MV-4-11 (cell line): ENCODE results near the gene RREB1.
"Not testable (repeated sequence)": the region's sequence is repeated elsewhere in the genome, so short reads cannot be mapped to it uniquely, and the experiment has no call there.

Experiments
- DNase-seq: peaks from one replicate; lab custom pipeline; 2025; lab: John Stamatoyannopoulos, UW

Gene RREB1

DNA sequence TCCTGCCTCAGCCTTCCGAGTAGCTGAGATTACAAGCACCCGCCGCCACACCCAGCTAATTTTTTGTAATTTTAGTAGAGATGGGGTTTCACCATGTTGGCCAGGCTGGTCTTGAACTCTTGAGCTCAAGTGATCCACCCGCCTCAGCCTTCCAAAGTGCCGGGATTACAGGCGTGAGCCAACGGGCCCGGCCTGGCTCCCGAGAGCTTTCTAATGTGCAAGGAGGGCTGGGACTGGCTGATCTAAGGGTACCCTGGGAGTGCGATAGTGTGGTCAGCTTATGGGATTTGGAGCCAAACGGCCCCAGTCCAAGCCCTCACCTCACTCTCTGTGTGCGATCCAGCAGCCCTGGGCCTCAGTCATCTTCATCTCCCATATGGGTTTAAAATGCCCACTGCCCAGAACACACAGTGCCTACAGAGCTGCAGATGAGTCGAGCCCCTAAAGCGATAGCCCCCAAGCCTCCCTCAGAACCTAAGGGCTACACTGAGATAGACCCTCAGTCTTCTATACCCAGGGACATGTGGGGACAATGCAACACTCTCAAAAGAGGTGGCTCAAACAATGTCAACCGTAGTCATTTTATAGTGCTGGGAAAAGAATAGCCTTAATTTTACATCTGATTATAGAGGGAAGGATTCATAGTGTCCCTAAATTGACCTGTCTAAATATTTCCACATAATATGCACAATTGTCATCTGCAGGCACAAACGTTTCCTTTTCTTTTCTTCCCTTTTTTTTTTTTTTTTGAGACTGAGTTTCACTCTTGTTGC is 155.2 kb downstream of the RREB1 start:
- peak; percentile 81 for DNase-seq

GRCh38 chr6:7263519-7263805 is 155.7 kb downstream of the RREB1 start:
- DNase-seq = not testable (repeated sequence)

GRCh38 chr6:7264041-7264440 is 156.3 kb downstream of the RREB1 start:
- DNase-seq = no peak

- DNase-seq = no peak
Observed at GRCh38 chr6:7264686-7265384, 157.1 kb downstream of the RREB1 start.

DNA sequence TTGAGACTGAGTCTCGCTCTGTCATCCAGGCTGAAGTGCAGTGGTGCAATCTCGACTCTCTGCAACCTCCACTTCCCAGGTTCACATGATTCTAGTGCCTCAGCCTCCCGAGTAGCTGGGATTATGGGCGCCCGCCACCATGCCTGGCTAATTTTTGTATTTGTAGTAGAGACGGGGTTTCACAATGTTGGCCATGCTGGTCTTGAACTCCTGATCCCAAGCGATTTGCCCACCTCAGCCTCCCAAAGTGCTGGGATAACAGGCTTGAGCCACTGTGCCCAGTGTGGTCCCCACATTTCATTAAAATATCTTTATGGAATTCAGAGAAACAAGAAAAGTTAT is 157.6 kb downstream of the RREB1 start:
- DNase-seq = not testable (repeated sequence)

DNA sequence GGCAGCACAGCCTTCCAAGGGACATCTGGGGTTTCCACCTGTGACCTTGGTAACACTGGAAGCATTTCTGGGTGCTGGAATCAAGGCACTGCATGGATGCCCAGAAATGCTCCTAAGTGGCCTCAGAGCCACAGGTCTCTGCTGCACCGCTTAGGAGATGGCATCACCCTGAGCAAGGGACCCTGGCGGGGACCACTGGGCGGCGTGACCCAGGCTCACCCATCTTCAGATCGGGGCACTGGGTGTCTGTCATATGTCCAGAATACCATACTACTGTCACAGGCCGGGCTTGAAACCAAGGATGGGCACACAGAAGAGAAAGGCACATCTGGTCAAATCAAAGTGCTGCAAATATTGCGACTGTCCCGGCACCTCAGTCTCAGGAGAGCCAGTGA is 159.3 kb downstream of the RREB1 start:
- no peak for DNase-seq

GRCh38 chr6:7267466-7268091 is 159.8 kb downstream of the RREB1 start:
- peak; percentile 72 for DNase-seq

GRCh38 chr6:7268362-7268761 is 160.6 kb downstream of the RREB1 start:
- no peak for DNase-seq

GRCh38 chr6:7268816-7269555 is 161.2 kb downstream of the RREB1 start:
- no peak for DNase-seq

- DNase-seq = no peak
Observed at GRCh38 chr6:7269816-7270215, 162.1 kb downstream of the RREB1 start.

DNA sequence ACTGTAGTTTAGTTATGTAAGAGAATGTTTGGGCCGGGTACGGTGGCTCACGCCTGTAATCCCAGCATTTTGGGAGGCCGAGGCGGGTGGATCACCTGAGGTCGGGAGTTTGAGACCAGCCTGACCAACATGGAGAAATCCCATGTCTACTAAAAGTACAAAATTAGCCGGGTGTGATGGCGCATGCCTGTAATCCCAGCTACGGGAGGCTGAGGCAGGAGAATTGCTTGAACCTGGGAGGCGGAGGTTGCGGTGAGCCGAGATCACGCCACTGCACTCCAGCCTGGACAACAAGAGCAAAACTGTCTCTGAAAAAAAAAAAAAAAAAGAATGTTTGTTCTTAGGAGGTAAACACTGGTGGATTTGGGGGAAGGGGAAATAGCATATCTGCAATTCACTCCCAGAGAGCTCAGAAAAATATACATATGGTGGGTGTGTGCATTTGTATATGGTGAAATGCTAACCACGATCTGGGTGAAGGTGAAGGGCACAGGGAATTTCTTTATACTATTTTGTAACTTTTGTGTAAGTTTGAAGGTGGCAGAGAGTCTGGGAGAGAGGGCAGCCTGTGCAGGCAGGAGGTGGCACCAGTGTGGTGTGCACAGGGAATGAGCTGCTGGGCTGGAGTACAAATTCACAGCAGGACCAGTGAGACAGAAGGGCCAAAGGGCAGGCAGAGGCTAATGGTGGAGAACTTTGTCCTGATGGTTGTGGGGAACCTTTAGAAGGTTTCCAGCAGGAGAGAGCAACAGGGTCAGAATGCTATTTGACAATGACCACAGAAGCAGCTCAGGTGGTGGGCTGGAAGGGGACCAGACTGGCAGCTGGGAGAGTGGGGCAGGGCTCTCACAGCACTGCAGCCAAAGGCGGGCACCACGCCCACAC is 162.8 kb downstream of the RREB1 start:
- DNase-seq = no peak

DNA sequence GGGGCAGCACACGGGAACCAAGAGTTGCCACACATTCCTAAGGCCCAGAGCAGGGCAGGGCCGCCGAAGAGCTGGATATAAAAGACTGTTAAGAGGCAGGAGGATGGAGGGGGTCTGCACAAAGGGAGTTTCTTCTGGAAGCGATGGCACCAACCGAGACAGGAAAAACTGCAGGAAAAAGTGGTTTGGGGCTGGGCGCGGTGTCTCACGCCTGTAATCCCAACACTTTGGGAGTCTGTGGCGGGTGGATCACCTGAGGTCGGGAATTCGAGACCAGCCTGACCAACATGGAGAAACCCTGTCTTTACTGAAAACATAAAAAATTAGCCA is 163.4 kb downstream of the RREB1 start:
- no peak for DNase-seq

DNA sequence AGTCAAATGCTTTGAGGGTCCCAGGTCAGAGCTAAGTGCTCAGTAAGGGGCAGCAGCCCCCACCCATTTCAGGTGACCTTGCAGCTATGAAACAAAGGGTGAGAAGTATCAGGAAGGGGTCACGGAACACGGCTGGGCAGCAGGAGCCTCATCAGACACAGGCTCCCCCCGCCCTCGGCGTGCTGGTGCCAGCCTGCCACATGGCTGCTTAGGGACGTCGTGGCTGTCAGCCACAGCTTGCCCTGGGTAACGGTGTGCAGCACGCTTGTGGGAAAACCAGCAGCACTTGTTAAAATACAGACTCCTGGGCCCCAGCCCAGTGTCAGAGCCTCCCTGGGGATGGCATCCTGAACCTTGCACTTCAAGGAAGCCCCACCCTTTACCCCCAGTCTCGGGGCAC is 165.9 kb downstream of the RREB1 start:
- DNase-seq = no peak

GRCh38 chr6:7274525-7274924 is 166.8 kb downstream of the RREB1 start:
- DNase-seq = not testable (repeated sequence)

DNA sequence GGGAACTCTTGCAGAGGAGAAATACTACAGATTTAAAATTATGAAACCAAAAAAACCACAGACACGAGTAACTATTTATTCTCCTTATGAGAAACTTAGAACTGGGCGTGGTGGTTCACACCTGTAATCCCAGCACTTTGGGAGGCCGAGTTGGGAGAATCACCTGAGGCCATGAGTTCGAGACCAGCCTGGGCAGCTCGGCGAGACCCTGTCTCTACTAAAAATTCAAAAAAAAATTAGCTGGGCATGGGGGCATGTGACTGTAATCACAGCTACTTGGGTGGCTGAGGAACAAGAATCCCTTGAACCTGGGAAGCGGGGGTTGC is 168.4 kb downstream of the RREB1 start:
- no peak for DNase-seq

DNA sequence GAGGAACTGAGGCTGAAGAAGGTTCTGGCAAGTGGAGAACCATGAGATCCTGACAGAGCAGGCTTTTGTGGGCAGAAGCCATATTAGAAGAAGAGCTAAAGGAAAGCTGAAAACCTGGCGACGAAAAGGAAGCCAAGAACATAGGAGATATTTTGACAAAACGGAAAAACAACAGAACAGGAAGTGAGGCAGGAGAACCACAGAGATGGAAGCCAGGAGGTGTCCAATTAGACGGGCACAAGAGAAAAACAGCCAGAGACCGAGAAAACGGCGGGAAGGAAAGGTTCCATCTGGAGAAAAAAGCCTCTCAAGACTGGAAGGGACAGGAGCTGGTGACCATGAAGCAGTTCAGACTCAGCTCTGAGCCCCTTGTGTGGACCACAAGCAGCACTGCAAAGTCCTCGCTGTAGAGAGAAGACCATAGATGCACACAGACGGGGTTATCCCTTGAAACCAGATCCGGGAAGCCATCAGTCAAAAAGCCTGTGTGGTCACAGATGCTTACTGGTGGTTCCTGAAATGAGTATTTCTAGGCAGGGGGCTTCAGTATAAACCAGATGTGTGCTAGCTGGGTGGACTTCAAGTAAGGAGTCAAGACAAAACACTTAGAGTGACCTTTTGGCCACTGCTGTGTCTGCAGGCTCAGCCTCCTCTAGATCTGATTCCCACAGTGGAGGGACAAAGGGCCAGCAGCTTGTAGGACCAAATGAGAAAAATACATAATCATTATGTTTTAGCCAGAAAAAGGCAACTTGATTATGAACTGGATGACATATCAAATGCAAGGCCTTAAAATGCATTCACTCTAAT is 174.5 kb downstream of the RREB1 start:
- peak; percentile 38 for DNase-seq

GRCh38 chr6:7283676-7284075 is 175.9 kb downstream of the RREB1 start:
- DNase-seq = peak; percentile 4

DNA sequence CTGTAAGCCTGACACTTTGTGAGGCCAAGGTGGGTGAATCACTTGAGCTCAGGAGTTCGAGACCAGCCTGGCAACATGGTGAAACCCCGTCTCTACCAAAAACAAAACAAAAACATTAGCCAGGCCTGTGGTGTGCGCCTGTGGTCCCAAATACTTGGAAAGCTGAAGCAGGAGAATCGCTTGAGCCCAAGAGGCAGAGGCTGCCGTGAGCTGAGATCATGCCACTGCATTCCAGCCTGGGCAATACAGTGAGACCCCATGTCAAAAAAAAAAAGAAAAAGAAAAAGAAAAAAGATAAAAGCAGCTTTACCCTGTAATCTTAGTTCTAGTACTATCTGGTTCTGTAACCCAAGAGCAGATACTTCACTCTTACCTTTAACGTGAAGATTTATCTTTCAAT is 177.7 kb downstream of the RREB1 start:
- DNase-seq = no peak

DNA sequence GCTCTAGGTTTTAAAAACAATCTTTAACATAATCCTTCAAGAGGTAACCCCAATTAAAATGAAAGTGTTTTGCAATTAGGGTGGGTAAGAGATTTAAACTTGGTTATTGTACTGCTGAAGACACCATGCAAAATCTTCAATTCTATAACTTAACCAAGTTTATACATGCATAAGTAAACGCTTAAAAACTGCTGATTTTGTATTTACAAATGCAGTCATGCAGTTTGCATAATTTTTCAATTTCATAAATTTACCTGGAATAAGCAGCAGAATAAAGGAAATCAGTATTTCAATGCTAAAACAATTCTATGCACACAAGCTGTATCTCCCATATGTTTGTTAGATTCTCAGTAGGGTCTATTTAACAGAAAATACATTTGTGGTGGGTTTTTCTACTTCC is 182.3 kb downstream of the RREB1 start:
- DNase-seq = no peak

DNA sequence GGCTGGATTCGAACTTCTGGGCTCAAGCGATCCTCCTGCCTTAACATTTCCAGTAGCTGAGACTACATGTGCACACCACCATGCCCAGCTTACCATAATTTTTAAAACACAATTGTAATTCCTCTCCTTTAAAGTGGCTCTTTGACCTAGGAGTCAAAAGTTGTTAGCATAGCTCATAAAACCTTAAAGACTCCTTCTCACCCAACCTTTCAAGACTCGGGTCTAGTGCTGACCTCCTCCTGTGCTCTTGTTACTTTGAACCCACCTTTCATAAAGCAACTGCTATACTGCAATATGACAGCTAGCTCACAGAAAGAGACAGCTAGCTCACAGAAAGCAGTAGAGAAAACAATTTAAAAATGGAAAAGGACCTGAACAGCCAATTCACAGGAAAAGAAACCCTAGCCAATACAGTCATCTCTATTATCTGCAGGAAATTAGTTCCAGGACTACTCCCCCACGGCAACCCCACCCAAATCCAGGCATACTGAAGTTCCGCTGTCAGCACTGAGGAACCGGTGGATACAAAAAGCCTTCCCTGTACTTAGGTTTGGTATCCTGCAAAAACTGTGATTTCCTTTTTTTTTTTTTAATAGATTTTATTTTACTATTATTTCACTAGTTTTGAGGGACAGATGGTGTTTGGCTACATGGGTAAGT is 185.0 kb downstream of the RREB1 start:
- DNase-seq = no peak

DNA sequence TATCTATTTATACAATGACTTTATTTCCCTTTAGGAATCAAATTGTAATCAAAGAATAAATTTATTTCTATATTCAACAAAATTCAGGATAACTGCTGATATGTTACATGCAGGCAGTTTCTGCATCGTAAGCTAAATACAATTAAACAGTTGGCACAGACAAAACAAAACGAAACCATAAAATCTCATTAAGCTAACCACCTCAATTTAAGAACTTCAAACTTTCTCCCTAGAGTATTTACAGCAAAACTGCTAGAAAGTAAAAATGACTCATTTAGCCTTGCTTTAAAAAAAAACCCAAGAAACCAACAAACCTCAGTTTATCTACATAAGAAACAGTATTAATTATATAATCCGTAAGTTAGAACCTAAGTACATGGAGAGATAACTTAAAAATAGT is 188.2 kb downstream of the RREB1 start:
- DNase-seq = no peak
